Forelimb muscle (tissue), 1 donor: ENCODE measurements around the gene STIL. TPM values are rescaled to one million over a fixed set of nuclear protein-coding genes. Genes with fewer than 3 reads are reported as not detected.
"Not testable (repeated sequence)": the region's sequence is repeated elsewhere in the genome, so short reads cannot be mapped to it uniquely, and the experiment has no call there.

Experiments
- DNase-seq: peaks from one replicate; pipeline ENCODE4 v3.0.0-alpha.2; 2013; ENCODE audit warnings: low read depth
- polyA plus RNA-seq: library from polyadenylated mRNA; unstranded; fragments of 120-200 nt; gene quantifications from one replicate; pipeline ENCODE4 v1.2.1, GENCODE V29; 2013; ENCODE audit not compliant: insufficient read length

The STIL gene
- polyA plus RNA-seq, 1 donor: 3.4 TPM

DNA sequence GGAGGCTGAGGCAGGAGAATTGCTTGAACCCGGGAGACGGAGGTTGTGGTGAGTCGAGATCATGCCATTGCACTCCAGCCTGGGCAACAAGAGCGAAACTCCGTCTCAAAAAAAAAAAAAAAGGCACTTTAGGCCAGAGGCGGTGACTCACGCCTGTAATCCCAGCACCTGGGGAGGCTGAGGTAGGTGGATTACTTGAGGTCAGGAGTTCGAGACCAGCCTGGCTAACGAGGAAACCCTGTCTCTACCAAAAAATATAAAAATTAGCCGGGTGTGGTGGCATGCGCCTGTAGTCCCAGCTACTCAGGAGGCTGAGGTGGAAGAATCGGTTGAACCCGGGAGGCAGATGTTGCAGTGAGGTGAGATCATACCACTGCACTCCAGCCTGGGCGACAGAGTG, 6.0 kb upstream of the STIL start:
- not testable (repeated sequence) for DNase-seq

DNA sequence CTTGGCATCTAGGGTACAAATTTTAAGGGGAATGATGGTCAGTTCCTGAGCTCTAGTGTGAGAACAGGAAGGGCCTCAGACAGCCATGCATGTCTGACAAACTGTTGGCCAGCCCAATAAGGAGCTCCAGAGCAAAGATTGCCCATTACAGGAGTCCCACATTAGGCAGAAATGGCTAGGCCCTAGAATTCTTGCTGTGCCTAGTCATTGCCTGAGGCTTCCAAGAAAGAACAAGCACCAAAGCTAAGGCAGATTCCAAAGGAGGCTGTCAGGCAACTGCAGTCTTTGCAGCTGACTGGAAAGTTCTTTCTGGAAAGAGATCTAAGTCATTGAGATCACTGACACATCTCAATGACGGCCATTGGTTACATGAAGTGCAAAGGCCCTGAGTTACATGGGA, 3.9 kb upstream of the STIL start:
- DNase-seq: no peak

DNA sequence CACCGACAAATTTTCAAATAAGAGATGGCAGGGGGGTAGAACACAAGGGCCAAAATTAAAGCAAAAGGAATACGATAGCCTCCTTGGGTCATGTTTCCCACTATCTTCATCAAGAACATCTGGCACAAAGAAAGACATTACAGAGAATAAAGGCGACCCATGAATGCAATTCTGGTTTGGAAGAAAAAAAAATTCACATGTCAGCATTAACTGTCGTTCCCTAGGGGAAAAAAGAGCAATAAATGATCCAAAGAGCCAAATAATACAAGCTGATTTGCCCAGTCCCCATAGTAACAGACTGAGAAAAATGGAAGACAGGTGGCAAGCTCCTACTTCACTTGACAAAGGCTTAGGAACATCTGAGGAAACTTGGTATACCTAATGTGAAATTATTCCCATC, 4.5 kb downstream of the STIL start:
- no peak for DNase-seq

DNA sequence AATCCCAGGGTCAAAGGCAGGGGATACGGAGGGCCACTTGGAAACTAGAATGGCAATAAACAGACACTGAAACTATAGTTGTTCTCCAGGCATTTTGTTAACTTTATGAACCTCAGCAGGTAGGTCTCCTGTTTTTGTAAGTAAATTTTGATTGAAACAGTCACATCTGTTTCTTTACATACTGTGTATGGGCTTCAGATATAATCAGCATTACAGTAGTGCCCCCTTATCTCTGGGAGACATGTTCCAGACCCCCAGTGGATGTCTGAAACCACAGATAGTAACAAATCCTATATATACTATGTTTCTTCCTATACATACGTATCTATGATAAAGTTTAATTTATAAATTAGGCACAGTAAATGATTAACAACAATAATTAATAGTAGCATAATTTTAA, 11.5 kb downstream of the STIL start:
- DNase-seq: no peak

DNA sequence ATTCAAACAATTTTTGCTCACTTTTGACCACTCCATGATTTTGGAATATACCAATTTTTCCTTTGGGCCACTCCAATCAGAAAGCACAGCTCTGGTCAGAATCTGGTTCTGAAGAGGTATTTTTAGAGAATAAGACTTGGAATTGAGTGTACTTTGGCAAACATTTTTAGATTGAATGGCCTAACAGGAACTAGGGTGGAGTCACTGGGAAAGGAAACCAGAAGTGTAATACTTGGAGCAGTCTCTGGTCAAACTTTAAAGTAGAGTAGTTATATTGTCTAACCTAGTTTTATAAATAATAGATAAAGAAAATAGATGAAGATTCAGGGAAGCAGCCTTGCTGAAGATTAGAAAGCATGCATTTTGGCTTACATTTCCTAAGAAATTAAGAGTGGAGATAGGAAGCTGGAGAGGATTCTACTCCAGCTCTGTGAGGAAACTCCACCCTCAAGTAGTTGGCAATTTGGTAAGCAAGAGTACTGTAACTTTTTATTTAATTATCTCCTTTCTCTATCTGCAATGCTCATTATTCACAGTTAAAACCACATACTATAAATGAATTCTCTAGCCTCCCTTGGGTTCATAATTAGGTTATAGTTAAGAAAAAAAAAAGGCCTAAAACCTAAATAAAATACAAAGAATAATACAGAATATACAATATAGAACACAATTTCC, 15.8 kb downstream of the STIL start:
- DNase-seq: no peak

DNA sequence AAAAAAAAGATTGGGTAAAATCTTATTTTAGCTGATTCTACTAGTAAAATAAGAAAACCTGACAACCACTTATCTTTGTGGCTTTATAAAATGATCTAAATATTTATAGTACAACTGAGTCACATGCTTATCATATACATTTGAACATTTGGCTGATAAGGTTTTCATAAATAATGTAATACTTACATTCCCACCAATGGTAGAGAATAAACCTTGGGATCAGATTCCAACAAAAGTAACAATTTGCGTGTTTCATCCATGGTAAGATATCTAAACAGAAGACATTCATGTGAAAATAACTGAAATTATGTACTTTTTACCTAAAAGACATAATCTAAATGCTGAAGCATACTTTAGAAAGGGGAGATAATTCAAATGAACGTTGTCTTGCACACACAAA, 18.4 kb downstream of the STIL start:
- DNase-seq: no peak

DNA sequence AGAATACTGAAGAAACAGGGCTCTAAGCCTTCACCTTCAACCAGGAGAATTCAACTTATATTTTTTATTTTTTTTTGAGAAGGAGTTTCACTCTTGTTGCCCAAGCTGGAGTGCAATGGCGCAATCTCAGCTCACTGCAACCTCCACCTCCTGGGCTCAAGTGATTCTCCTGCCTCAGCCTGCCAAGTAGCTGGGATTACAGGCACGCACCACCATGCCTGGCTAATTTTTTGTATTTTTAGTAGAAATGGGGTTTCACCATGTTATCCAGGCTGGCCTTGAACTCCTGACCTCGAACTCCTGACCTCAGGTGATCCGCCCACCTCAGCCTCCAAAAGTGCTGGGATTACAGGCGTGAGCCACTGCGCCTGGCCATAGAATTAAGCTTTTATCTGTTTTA, 19.1 kb downstream of the STIL start:
- DNase-seq: not testable (repeated sequence)

DNA sequence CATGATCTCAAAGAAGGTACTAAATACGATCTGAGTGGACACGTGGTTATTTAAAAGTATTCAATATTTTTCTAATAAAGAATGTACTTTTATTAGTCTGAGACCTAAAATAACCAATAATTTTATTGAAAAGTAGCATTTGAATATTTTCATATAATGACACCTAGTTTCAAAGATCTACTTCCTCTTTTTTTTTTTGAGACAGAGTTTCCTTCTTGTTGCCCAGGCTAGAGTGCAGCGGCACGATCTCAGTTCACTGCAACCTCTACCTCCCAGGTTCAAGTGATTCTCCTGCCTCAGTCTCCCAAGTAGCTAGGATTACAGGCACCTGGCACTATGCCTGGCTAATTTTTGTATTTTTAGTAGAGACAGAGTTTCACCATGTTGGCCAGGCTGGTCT, 25.8 kb downstream of the STIL start:
- not testable (repeated sequence) for DNase-seq

DNA sequence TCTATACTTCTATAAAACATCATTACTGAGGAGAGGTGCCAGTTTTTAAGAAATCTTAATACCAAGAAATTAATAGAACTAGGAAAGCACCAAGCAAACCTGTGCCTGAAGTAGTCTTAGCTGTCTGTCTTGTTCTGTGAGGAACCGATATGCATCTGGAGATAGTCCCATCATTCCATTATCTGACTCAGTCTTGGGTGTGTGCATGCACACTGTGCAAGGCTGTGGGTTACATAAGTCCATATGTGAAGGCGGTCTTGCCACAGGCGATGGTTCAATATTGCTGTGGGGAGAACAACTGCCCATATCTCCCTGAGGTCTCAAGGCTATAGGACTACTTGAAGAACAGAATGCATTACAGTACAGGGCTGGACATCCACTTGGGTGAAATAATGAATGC, 33.8 kb downstream of the STIL start:
- DNase-seq: no peak

DNA sequence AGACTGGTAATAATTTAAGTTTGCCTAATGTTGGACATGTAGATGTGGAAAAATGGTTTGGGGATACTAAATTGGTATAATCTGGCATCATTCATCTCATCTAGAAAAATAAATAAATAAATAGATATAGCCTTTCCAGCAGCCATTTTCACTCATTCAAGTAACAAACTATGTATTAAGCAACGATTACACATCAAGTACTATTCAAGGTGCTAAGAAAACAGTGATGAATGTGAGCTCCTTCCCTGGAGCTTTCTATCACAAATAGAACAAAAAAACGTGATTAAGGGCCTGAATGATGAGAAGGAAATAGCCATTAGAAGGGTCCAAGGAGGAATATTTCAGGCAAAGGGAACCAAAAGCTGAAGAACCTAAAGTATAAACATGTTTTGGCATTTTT, 37.1 kb downstream of the STIL start:
- DNase-seq: no peak

DNA sequence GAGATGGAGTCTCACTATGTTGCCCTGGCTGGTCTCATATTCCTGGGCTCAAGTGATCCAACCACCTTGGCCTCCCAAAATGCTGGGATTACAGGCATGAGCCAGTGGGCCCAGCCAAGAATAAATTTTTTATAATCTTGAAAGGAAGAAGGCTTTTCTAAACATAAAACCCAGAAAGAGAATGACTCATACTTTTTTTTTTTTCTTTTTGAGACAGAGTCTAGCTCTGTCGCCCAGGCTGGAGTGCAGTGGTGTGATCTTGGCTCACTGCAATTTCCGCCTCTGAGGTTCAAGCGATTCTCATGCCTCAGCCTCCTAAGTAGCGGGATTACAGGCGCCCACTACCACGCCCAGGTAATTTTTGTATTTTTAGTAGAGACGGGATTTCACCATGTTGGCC, 38.1 kb downstream of the STIL start:
- DNase-seq: not testable (repeated sequence)

DNA sequence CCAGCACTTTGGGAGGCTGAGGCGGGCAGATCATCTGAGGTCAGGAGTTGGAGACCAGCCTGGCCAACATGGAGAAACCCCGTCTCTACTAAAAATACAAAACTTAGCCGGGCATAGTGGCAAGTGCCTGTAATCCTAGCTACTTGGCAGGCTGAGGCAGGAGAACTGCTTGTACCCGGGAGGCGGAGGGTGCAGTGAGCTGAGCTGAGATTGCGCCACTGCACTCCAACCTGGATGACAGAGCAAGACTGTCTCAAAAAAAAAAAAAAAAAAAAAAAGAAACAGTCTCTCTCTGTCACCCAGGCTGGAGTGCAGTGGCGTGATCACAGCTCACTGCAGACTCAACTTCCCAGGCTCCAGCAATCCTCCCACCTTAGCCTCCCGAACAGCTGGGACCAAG, 48.4 kb downstream of the STIL start:
- DNase-seq: not testable (repeated sequence)

DNA sequence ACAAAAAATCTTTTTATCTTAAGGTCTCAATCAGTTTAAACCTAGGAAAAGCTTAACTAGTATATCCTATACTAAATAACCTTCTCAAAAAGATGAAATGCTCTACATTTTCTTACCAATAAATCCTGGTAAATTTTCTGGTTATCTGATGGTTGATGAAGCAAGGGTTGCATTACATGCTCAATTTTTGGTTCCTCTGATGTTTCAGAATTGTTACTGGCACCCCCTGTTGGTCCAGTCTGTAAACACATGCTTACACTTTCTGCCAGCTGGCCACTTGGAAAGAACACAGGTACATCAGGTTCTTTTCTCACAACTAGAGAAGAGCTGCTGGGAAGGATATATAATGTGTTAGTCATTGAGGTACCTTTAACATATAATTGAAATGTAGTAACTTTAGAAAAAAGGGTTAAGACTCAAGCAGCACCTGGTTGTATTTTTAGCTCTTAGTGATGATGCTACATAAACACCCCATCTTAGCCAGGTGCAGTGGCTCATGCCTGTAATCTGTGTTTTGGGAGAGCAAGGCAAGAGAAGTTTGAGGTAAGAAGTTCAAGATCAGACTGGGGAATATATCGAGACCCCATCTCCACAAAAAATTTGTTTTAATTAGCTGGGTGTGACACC, 51.0 kb downstream of the STIL start:
- DNase-seq: peak; percentile 9

DNA sequence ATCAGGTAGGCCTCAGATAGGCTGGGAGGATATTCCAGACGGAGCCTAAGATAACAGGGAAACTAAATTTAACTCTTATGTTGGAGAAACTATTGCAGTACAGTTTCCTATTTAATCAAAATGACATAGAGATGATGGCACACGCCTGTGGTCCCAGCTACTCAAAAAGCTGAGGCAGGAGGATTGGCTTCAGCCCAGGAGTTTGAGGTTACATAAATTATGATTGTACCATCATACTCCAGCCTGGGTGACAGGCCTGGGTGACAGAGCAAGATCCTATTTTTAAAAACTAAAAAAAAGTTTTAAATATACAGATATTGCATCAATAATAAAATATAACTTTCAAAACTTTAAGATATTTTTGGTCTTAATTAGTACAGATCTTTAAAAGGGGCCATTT, 56.7 kb downstream of the STIL start:
- DNase-seq: no peak

DNA sequence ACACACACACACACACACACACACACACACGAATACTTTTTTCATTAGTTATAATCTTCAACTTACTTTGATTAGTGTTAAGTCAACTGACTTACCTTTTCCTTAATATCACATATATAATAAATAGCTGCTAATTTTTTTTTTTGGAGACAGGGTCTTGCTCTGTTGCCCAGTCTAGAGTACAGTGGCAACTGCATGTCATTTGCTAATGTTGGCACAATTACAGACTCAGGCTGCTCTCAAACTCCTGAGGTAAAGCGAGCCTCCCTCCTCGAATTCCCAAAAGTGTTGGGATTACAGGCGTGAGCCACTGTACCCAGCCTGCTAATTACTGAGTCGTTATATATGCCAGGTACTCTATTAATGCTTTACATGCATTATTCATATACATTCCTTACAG, 61.2 kb downstream of the STIL start:
- no peak for DNase-seq

DNA sequence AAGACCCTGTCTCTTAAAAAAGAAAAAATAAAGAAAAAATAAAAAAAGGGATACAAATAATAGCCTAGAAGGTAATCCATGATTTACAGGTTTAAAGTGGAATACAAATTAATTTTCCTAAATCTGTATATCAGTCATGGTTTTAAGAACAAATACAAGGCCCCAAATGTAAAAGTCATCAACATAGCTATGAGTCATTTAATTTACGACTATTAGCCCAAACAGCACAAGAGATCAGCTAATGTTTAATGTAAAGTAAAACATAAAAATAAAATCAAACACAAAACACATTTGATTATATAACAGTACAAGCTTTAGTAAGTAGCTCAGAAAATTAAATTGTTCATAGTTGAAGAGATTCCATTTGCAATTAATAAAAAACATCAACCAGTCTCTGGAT, 61.6 kb downstream of the STIL start:
- no peak for DNase-seq

DNA sequence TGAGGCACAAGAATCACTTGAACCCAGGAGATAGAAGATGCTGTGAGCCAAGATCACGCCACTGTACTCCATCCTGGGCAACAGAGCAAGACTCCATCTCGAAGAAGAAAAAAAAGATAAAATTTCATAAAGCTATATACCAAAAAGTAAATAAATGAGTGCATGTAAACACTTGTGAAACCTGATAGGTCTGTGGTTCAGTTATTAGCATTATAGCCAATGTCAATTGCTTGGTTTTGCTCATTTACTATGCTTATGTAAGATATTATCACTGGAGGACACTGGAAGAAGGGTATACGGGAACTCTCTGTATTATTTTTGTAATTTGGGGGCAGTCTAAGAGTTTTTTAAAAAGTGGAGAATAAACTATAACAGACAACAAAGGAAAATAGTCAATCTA, 64.2 kb downstream of the STIL start:
- DNase-seq: no peak

DNA sequence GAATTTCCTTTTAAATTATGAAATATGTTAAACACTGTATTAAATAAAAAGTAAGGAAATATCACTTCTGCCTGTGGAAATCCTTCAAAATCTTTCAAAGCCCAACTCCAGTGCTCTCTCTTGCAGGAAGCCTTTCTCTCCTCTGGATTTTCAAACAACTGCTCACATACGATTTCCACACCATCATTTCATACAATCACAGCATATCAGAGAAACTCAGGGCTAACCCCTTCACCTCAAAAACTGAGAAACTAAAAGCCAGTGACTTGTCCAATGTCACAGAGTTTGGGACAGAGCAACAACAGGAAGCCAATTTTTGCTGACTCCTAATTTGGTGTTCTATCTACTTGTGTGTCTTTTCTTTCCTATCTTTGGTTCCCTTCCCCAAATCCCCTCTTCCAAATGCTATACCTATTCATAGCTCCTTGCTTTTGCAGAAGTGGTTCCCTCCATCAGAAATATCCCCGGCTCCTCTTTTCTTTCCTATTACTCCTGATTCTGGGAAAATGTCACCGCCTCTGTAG, 69.5 kb downstream of the STIL start:
- no peak for DNase-seq

DNA sequence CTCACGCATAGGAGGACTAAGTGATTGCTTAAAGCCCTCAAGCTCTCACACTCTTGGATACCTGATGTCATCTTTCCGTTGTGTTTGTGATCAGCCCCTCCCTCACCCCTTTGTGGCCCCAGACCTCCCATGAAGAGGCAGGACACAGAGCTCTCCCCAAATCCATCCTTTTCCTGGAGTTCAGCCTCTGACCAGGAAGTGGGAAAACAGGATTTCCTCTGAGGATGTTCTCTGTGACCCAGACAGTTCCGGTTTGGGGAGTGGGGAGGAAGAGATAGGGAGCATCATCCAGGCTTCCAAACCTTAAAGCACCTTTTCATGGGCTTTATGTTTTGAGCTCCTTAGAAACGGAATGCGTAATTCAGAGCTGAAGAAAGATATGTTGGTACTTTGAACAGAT, 70.0 kb downstream of the STIL start:
- no peak for DNase-seq

DNA sequence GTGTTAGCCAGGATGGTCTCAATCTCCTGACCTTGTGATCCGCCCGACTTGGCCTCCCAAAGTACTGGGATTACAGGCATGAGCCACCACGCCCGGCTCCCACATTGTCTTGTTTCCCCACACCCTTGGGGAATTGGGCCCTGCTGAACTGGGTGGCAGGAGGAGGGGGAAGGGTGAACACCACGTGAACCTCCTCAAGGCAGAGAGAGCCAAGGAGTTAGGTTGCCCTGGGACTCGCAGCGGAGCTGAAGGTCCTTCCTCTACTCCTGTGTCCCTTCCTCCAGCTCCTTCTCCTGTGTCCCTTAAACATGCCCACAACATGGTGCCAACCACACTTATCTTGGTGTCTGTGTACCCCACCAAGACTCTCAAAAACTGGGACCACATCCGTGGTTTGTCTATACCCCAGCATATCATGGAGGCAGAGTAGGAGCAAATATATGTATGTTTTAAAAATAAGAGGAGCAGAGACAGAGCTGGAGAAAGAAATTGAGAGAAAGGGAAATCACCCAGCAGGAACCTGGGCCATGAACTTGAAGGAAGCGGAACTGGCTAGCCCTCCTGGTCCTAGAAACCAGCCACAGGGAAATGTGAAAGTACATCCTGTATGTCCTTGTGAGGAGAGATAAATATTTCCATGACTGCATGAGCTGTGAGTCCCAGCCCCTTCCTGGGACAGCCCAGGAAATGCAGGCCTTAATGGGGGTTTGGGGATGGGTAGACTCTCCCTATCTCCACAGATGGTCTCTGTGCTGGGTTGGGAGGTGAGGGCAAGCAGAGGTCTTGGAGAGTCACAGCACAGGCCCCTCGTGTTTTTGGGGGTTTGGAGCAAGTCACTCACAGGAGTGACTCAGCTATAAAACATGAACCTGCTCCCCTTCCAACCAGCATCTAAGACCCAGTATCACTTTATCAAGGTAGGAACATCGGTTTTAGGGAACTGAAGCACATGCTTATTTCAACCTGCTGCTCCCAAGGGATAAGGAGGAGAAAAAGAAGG, 72.5 kb downstream of the STIL start:
- no peak for DNase-seq

DNA sequence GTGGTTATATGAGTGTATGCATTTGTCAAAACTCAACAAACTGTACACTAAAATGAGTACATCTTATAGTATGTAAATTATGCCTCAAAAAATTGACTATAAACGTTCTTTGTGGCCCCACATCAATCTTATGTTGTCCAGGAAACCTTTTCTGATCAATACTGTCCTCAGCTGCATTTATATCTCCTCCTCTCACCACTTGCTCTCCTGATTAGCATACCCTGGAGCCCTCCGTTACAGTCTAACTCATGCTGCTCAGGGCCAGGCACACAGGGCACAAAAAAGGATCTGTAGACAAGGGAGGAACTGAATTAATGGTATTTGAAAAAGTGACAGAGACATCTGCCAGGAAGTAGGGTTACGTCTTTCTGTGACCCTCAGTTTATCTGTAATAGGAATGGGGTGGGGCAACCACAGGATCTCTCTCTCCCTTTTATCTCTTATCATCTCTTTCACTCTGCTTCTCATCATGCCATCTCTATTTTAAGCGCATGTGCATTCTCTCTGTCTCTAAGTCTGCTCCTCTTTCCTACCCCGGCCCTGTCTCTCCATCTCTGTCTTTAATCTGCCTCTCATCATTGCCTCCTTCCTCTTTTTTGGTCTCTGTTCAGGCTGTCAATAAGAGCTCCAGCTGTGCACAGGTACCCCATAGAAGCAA, 74.9 kb downstream of the STIL start:
- no peak for DNase-seq

DNA sequence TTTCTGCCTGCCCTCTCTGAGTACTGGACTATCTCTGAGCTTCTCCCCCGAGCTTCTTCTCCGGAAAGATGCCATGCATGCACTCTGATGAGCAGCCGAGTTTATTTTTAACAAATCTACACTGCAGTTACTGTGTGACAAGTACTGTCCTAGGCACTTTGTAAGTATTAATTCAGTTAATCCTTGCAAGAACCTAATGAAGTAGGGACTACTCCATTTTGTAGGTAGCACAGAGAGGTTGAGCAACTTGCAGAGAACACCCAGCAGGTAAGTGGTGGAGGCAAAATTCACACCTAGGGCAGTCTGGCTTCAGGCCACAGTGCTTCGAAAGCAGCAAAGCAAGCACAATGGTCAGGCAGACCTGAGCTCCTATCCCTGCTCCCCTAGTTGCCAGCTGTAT, 78.1 kb downstream of the STIL start:
- no peak for DNase-seq
